B cell (primary cell): Measurements from ENCODE around the gene PDZD4.

Experiments used
- CTCF ChIP-seq: fragments of 200-600 bp; IDR thresholded peaks from one replicate; pipeline ENCODE4 v1.8.0; 2022; ENCODE audit warnings: antibody characterized with exemption, mild to moderate bottlenecking
- EZH2 ChIP-seq: IDR thresholded peaks from 2 replicates; pipeline ENCODE4 v1.6.1; 2012; ENCODE audit warnings: borderline replicate concordance, low read depth, mild to moderate bottlenecking, moderate library complexity, low read length; ENCODE audit not compliant: insufficient read depth, poor library complexity, severe bottlenecking

- TF ChIP-seq EZH2 (no peak), CTCF (no peak)
Measured at GRCh38 chrX:153870791-153871360, 40.5 kb upstream of the PDZD4 start.
